Activated naive CD8-positive, alpha-beta T cell treated with anti-CD3 and anti-CD28 coated beads, Interleukin-2, amount 50 U/mL, for 24 hours (primary cell): ENCODE measurements around the gene AFTPH.

Experiments
- ATAC-seq: fragments of 150-1000 bp; cut with Tn5 transposase; one replicate; pipeline ENCODE4 v1.10.0; 2021
- DNase-seq: peaks from one replicate; pipeline ENCODE4 v3.0.0; 2021
- H3K27ac Mint-ChIP-seq: one replicate; pipeline ENCODE4 v1.8.0; 2021; ENCODE audit warnings: mild to moderate bottlenecking, mixed read lengths
- H3K27me3 Mint-ChIP-seq: one replicate; pipeline ENCODE4 v1.8.0; 2021; ENCODE audit warnings: mixed read lengths
- H3K36me3 Mint-ChIP-seq: one replicate; pipeline ENCODE4 v1.8.0; 2021; ENCODE audit warnings: low read depth, mixed read lengths
- H3K4me1 Mint-ChIP-seq: one replicate; pipeline ENCODE4 v1.8.0; 2021; ENCODE audit warnings: mixed read lengths
- H3K4me3 Mint-ChIP-seq: one replicate; pipeline ENCODE4 v1.8.0; 2021; ENCODE audit warnings: mild to moderate bottlenecking, moderate library complexity, mixed read lengths
- H3K9me3 Mint-ChIP-seq: one replicate; pipeline ENCODE4 v1.8.0; 2021; ENCODE audit warnings: mixed read lengths

The AFTPH gene

DNA sequence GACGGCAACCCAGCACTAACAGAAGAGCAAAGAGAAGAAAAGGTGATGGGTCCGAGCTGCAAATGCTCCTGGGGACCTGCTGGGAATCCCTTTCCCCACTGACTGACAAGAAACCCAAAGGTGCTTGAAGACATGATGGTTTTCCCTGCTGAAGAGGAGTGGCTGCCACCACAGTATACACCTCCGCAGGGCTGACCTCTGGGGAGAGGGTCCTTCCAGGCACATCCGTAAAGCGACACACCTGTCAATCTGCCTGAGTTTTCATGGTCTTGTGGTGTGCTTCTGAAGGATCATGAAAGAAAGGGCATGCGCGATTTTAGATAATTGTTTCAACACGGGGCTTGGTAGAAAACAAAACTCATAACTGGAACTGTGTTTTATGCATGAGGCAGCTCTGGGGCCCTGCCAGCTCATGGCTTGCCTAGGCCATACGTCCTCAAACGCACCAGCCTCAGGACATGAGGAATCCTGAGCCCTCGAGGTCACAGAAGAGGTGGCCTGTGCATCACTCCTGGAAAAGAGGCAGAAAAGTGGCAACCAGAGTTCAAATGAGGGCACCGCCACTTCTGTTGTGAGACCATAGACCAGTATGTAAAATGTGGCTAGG lies 77.8 kb downstream of the AFTPH start:
- no peak overlapping the region for H3K4me3 Mint-ChIP-seq
- no peaks in the 10 kb centered on the region for H3K27me3 Mint-ChIP-seq
- no peaks in the 10 kb centered on the region for H3K36me3 Mint-ChIP-seq
- H3K4me1 Mint-ChIP-seq, result peaks cover 12% of the 10 kb centered on the region
- no peak for DNase-seq
- no peaks in the 10 kb centered on the region for H3K9me3 Mint-ChIP-seq
- no peak overlapping the region for H3K27ac Mint-ChIP-seq
- ATAC-seq, result no peak

DNA sequence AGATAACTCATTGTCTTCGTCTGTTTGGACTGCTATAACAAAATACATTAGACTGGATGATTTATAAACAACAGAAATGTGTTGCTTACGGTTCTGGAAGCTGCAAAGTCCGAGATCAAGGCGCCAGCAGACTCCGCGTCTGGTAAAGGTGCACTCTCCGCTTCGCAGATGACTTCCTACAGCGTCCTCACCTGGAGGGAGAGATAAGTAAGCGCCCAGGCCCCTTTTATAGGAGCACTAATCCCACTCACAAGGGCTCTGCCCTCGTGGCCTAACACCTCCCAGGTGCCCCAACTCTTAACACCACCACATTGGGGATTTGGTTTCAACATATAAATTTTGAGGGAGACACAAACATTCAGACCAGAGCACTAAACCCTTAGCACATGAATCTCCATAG lies 78.3 kb downstream of the AFTPH start:
- H3K9me3 Mint-ChIP-seq, result no peaks in the 10 kb centered on the region
- no peak for DNase-seq
- no peak overlapping the region for H3K4me3 Mint-ChIP-seq
- H3K36me3 Mint-ChIP-seq, result no peaks in the 10 kb centered on the region
- no peak overlapping the region for H3K27ac Mint-ChIP-seq
- H3K4me1 Mint-ChIP-seq, result peaks cover 18% of the 10 kb centered on the region
- no peaks in the 10 kb centered on the region for H3K27me3 Mint-ChIP-seq
- no peak for ATAC-seq

DNA sequence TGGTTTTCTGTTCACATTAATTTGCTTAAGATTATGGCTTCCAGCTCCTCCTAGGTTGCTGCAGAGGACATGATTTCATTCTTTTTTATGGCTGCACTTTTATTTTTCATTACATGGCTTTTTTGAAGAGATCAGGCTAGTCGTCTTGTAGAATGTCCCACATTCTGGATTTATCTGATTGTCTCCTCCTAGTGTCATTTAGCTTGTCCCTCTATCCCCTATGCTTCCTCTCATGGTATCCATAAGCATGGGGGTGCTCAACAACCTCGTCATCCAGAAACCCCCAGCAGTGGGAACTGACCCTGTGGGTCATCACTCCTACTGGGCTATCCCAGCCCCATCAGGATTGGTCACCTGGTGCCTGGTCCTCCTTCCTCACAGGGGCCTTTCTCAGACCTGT lies 80.0 kb downstream of the AFTPH start:
- no peak for ATAC-seq
- H3K27me3 Mint-ChIP-seq, result no peaks in the 10 kb centered on the region
- H3K27ac Mint-ChIP-seq, result no peak overlapping the region

DNA sequence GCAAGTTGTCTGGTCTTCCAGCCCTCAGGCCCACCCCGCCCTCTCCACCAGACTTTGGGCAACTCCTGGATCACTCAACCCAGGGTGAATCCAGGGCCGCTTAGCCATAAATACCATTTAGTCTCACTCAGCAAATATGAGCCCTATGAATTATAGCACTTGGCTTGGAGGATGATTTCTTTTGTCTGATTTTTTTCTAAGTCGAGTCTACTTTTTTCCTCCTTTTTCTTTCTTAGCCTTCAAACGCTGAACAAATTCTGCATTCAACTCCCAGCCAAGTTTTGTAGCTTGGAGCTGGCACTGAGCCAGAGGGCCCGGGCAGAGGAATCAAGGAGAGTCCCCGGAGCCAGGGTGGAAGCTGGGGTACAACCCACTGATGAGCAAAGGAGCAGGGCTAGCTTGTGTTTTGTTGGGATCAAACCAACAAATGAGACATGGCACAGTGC lies 80.9 kb downstream of the AFTPH start:
- no peaks in the 10 kb centered on the region for H3K27me3 Mint-ChIP-seq
- H3K4me1 Mint-ChIP-seq, result peaks cover 34% of the 10 kb centered on the region
- no peaks in the 10 kb centered on the region for H3K9me3 Mint-ChIP-seq
- no peak overlapping the region for H3K27ac Mint-ChIP-seq
- DNase-seq (no peak), ATAC-seq (no peak)
- no peak overlapping the region for H3K4me3 Mint-ChIP-seq
- H3K36me3 Mint-ChIP-seq, result no peaks in the 10 kb centered on the region

More for the DNA sequence above, 80.0 kb downstream of the AFTPH start:
- Mint-ChIP-seq H3K4me3 (no peak overlapping the region), H3K4me1 (peaks cover 32% of the 10 kb centered on the region), H3K9me3 (no peaks in the 10 kb centered on the region), H3K36me3 (no peaks in the 10 kb centered on the region)
- no peak for DNase-seq

DNA sequence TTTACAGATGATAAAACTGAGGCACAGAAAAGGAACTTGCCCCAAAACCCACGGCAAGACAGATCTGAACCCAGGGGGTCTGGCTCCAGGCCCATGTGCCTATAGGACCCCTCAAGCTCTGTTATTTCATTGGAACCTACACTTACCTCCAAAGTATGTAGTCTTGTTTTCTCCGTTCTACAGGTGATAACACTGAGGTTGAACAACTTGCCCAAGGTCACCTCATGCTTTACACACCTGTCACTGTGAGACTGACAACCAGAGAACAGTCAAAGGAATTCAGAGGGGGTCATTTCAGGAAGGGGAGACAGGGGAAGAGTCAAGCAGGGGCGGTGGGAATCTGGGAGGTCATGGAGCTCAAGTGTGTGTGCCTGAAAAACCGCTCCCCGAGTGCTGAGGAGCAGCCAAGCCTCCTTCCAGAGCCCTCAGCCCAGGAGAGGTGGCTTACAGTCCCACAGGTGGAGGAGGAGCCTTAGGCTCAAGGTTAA lies 81.9 kb downstream of the AFTPH start:
- no peaks in the 10 kb centered on the region for H3K27me3 Mint-ChIP-seq
- H3K36me3 Mint-ChIP-seq, result no peaks in the 10 kb centered on the region
- H3K4me1 Mint-ChIP-seq, result peaks cover 34% of the 10 kb centered on the region
- DNase-seq (no peak), ATAC-seq (no peak)
- peak overlapping the region; percentile 86 for H3K27ac Mint-ChIP-seq
- no peak overlapping the region for H3K4me3 Mint-ChIP-seq
- no peaks in the 10 kb centered on the region for H3K9me3 Mint-ChIP-seq

DNA sequence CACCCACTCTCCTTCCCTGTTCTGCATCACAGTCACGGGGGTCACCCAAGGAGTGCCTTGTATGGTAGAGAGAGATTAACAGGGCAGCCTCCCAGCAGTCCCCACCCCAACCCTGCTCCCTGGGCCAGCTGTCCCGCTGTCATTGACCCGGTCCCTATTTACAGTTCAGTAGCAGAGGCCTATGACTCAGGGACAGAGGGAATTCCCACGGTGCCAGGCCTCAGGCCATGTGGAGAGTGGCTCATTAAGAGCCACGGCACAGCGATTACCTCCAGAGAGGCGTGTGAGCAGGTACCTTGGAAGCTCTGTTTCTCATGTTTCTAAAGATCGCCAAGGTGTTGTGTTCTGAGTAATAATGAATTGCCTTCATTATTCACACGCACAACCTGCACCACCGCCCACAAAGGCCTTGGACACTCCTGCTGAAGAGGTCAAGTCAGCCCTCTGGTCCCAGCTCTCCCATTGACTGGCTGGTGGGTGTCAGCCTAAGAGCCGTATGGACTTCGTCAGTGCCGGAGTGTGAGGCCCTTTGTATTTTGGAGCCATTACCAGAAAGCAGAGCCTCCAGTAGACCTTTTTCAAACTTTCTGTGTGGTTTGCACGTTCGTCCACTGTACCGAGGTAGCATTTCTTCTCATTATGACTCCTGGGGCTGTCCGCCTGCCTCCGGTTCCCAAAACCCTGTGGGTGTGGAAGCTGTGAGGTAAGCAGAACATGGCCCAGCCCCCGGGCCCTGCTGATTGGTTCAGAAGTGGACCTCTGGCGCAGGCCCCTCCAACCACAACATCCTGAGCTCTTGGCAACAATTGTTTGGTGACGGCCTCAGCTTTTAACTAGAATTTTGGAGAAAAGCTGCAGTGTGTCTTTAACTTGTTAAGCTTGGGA lies 82.6 kb downstream of the AFTPH start:
- Mint-ChIP-seq H3K27me3 (no peaks in the 10 kb centered on the region), H3K4me3 (peak overlapping the region; percentile 45), H3K27ac (peak overlapping the region; percentile 86), H3K36me3 (no peaks in the 10 kb centered on the region), H3K4me1 (peaks cover 34% of the 10 kb centered on the region), H3K9me3 (no peaks in the 10 kb centered on the region)
- DNase-seq (peak; percentile 86), ATAC-seq (peak; percentile 94)

DNA sequence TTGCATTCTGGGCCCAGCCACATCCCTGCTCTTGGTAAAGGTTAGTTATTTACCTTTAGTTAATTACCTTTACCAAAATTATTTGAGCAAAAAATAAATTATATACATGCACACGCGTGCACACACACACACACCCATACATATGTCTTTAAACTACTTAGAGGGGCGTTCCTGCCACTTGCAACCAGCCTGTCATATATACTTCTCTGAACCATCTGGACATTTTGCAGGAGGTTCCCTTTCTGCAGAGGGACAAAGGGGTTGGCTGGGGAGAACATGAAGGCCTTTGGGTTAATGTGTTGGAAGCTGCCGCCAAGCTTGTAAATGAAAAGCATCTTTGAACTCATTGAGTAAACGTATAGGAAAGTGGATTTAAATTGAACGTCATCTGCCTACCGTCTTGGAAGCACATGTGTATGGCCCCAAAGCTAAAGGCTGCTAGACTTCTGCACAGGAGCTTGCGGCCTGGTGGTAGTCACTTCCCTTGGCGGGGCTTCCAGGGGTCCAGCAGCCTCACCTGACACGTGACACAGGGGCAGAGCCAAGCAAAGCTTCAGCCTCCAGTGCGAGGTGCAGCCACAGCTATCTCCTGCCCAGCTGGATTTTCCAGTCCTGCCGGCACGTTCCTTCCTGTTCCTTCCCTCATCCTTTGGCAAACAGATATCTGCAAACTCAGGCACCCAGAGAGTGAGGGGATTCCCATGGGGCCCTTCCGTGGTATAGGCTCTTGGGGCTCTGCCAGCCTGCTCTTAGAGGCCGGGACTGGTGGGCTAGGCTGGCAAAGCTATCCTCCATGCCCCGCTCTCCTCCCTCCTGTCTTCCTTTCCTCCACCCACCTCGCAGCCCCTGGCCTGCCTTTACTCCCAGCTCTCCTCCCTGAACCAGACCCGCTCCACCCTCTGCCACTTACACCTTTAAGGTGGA lies 83.5 kb downstream of the AFTPH start:
- no peaks in the 10 kb centered on the region for H3K36me3 Mint-ChIP-seq
- H3K4me1 Mint-ChIP-seq, result peaks cover 34% of the 10 kb centered on the region
- DNase-seq (no peak), ATAC-seq (no peak)
- H3K27me3 Mint-ChIP-seq, result no peaks in the 10 kb centered on the region
- peak overlapping the region; percentile 57 for H3K4me3 Mint-ChIP-seq
- H3K27ac Mint-ChIP-seq, result no peak overlapping the region
- H3K9me3 Mint-ChIP-seq, result no peaks in the 10 kb centered on the region

DNA sequence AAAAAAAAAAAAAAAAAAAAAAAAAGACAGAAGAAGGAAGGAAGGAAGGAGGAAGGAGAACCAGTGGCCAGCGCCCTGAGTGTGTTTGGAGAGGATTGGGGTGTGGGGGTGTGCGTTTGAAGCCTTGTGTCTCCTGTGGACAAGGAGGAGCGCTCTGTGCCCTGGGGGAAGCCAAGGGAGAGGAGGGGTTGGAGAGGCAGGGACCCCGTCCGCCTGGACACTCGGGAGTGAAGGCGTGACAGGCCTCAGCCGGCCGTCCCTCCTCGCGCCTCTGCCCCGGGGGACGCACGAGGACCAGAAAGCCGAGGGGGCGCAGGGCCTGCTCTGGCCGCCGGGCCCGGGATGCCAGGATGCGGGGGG lies 84.7 kb downstream of the AFTPH start:
- H3K4me1 Mint-ChIP-seq, result peaks cover 38% of the 10 kb centered on the region
- H3K27me3 Mint-ChIP-seq, result no peaks in the 10 kb centered on the region
- H3K4me3 Mint-ChIP-seq, result peak overlapping the region; percentile 57
- DNase-seq (no peak), ATAC-seq (no peak)
- peak overlapping the region; percentile 73 for H3K27ac Mint-ChIP-seq
- no peaks in the 10 kb centered on the region for H3K9me3 Mint-ChIP-seq
- H3K36me3 Mint-ChIP-seq, result no peaks in the 10 kb centered on the region

DNA sequence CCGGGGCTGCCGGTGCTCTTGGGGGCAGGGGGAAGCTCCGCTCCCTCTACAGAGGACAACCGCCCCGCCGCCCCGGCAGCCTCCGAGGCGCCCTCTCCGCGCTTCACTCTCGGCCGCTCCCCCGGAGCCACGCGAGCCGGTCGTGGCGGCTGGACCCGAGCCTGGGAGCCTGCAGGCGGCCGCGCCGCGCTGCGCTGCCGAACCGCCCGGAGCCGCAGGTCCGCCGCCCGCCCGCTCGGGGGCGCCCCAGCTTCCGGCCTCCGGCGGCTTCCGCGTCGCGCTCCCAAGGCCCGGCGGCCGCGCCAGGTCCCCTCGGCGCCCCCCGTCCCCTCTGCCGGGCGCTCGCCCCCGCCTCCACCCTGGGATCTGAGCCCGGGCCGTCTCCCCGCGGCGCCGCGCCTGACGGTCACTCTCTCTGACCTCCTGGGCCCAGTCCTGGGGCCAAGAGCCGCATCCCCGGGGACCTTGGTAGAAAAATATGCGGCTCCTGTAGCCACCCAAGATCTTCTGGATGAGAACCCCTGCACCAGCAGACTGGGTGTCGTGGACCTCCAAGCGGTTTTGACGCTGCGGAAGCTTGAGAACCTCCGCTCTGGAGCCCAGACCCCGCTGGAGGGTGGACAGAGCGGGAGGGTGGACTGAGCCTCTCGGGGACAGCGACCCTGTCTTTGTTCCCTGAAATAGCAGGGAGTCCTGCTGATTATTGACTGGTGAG lies 85.3 kb downstream of the AFTPH start:
- peak overlapping the region; percentile 60 for H3K4me3 Mint-ChIP-seq
- H3K9me3 Mint-ChIP-seq, result no peaks in the 10 kb centered on the region
- DNase-seq (peak; percentile 79), ATAC-seq (peak; percentile 52)
- H3K27ac Mint-ChIP-seq, result peak overlapping the region; percentile 49
- peaks cover 38% of the 10 kb centered on the region for H3K4me1 Mint-ChIP-seq
- H3K36me3 Mint-ChIP-seq, result no peaks in the 10 kb centered on the region
- no peaks in the 10 kb centered on the region for H3K27me3 Mint-ChIP-seq

DNA sequence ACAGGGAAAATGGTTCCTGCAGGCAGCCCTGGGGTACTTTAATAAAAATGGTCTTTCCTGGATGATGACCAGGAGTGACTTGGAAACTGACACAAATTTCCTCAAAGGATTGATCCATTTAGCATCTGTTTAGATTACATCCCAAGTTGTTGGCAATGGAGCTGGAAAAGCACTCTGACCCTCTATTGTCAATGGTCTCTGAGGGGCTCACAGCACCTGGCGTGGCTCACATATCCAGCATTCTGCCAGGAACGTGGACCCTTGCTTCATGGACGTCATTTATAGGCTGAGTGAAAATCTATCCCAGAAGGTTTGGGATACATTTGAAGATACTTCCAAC lies 85.8 kb downstream of the AFTPH start:
- ATAC-seq (no peak), DNase-seq (no peak)
- Mint-ChIP-seq H3K36me3 (no peaks in the 10 kb centered on the region), H3K27ac (peak overlapping the region; percentile 49), H3K4me3 (peak overlapping the region; percentile 60), H3K4me1 (peaks cover 36% of the 10 kb centered on the region), H3K27me3 (no peaks in the 10 kb centered on the region), H3K9me3 (no peaks in the 10 kb centered on the region)

DNA sequence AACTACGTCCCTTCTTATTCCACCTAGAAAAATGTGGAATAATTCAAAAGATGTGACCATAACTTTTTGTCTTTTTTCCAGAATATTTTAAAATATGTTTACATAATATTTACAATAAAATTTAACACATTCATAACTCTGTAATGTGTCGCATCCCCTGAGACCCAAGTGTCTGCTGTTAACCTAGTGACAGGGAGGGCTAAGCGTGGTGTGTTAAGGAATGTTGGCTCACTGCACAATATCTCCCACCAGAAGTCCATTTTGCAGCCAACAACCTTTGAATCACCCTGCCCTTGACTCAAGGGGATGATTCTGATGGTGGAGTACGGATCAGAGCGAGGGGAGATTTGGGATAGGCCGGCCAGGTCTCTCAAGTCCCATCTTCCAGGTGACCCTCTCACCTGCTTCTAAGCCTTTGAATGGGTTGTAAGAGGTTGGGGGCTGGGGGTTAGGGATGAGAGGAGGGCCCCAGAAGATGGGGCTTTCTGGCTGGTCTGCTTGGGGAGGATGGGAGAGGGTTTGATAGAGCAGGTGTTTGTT lies 86.3 kb downstream of the AFTPH start:
- Mint-ChIP-seq H3K4me1 (peaks cover 36% of the 10 kb centered on the region), H3K27ac (no peak overlapping the region), H3K4me3 (no peak overlapping the region), H3K27me3 (no peaks in the 10 kb centered on the region), H3K9me3 (no peaks in the 10 kb centered on the region), H3K36me3 (no peaks in the 10 kb centered on the region)
- DNase-seq (no peak), ATAC-seq (no peak)

DNA sequence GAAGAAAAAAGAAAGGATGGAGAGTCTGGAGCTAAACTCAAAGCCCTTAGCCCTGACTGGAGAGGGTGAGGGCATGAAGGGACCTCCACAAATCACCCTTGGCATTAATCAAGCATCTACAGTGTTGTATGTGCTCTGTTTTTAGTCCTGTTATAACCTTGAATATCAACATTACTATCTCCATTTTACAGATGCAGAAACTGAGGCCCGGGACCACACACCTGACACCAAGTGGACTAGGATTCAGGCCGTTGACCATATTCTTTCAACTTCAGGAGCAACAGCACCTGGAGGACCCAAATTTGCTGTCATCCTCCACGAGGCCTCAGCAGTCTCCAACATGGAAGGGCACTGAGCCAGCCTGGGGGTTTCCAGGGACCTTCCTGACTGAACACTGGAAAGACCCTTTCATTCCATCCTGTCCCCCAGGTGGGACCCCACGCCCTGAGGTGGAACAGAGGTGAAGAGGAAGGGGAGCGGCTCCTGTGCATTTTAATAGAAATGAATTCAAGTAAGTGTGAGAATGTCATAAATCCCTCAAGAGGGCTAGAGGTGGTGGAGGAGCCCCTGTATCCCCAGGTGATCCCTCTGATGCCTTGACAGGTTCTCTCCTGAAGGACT lies 88.6 kb downstream of the AFTPH start:
- ATAC-seq, result no peak
- Mint-ChIP-seq H3K27me3 (no peaks in the 10 kb centered on the region), H3K27ac (no peak overlapping the region), H3K4me3 (no peak overlapping the region), H3K9me3 (no peaks in the 10 kb centered on the region), H3K36me3 (no peaks in the 10 kb centered on the region), H3K4me1 (peaks cover 18% of the 10 kb centered on the region)
- DNase-seq, result no peak

DNA sequence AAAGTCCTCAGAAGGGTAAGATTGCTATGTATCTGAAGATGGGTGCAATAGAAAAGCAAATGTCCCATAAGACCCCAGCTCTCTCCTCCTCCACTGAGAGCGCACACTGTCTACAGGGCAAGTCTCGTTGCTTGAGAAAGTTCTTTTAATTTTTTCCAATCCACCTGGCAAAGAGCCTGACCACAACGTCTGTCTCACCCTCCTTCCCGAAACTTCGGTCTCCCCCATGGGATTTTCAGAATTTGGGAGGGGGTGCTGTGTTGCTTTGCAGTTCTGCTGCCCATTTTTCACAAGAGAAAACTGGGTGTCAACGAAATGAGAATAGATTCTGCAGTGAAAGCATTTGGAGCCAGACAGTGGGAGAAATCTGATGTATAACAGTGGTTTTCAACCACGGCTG lies 89.1 kb downstream of the AFTPH start:
- Mint-ChIP-seq H3K4me3 (no peak overlapping the region), H3K27ac (no peak overlapping the region)
- DNase-seq, result no peak

More for the DNA sequence above, 89.1 kb downstream of the AFTPH start:
- H3K27me3 Mint-ChIP-seq, result no peaks in the 10 kb centered on the region
- peaks cover 12% of the 10 kb centered on the region for H3K4me1 Mint-ChIP-seq
- H3K36me3 Mint-ChIP-seq, result no peaks in the 10 kb centered on the region
- no peaks in the 10 kb centered on the region for H3K9me3 Mint-ChIP-seq
- ATAC-seq, result no peak
